HEK293 (cell line): ENCODE measurements around the gene SLC29A3.

ENCODE experiments used
- MZF1 ChIP-seq: fragments of 450-650 bp; formaldehyde crosslinking; IDR thresholded peaks from 2 replicates; pipeline ENCODE4 v1.5.1; 2017; ENCODE audit warnings: missing biosample characterization, missing genetic modification characterization, borderline replicate concordance
- ZBTB1 ChIP-seq: fragments of 450-650 bp; formaldehyde crosslinking; IDR thresholded peaks from 2 replicates; pipeline ENCODE4 v1.5.1; 2016; ENCODE audit warnings: missing biosample characterization, missing genetic modification characterization
- ZNF121 ChIP-seq: fragments of 450-650 bp; formaldehyde crosslinking; IDR thresholded peaks from 2 replicates; pipeline ENCODE4 v1.5.1; 2016; ENCODE audit warnings: missing biosample characterization, missing genetic modification characterization
- TF ChIP-seq, protein P1 (sequence below): fragments of 450-650 bp; formaldehyde crosslinking; IDR thresholded peaks from 2 replicates; pipeline ENCODE4 v1.5.1; 2016; ENCODE audit warnings: missing biosample characterization, missing genetic modification characterization
- TF ChIP-seq, protein P2 (sequence below): fragments of 450-650 bp; formaldehyde crosslinking; IDR thresholded peaks from 2 replicates; pipeline ENCODE4 v1.5.1; 2016; ENCODE audit warnings: missing biosample characterization, missing genetic modification characterization
- TF ChIP-seq, protein P3 (sequence below): fragments of 450-650 bp; formaldehyde crosslinking; IDR thresholded peaks from 2 replicates; pipeline ENCODE4 v1.5.1; 2016; ENCODE audit warnings: missing biosample characterization, missing genetic modification characterization

DNA sequence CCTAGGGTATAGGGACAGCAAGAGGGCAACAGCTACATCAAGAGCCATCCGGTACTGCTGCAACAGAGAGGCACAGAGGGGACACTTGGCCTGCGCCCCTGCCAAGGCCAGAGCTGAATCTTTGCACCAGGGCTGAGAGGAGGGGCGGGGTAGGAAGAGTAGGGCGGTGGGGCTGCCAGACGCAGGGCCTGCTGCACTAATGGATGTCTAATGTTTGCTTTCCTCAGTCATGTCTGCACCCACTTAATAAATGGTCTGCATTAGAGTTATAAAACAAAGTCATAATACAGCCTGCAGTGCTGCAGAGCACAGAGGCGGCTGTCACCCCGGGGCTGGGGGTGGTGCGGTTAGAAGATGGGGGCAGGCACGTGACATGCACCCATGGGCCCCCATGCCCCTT is 42.2 kb upstream of the SLC29A3 start:
- TF ChIP-seq, protein P1, sequence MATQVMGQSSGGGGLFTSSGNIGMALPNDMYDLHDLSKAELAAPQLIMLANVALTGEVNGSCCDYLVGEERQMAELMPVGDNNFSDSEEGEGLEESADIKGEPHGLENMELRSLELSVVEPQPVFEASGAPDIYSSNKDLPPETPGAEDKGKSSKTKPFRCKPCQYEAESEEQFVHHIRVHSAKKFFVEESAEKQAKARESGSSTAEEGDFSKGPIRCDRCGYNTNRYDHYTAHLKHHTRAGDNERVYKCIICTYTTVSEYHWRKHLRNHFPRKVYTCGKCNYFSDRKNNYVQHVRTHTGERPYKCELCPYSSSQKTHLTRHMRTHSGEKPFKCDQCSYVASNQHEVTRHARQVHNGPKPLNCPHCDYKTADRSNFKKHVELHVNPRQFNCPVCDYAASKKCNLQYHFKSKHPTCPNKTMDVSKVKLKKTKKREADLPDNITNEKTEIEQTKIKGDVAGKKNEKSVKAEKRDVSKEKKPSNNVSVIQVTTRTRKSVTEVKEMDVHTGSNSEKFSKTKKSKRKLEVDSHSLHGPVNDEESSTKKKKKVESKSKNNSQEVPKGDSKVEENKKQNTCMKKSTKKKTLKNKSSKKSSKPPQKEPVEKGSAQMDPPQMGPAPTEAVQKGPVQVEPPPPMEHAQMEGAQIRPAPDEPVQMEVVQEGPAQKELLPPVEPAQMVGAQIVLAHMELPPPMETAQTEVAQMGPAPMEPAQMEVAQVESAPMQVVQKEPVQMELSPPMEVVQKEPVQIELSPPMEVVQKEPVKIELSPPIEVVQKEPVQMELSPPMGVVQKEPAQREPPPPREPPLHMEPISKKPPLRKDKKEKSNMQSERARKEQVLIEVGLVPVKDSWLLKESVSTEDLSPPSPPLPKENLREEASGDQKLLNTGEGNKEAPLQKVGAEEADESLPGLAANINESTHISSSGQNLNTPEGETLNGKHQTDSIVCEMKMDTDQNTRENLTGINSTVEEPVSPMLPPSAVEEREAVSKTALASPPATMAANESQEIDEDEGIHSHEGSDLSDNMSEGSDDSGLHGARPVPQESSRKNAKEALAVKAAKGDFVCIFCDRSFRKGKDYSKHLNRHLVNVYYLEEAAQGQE (tag by site-specific recombination), result no peak
- no peak for TF ChIP-seq ZNF121
- TF ChIP-seq, protein P2, sequence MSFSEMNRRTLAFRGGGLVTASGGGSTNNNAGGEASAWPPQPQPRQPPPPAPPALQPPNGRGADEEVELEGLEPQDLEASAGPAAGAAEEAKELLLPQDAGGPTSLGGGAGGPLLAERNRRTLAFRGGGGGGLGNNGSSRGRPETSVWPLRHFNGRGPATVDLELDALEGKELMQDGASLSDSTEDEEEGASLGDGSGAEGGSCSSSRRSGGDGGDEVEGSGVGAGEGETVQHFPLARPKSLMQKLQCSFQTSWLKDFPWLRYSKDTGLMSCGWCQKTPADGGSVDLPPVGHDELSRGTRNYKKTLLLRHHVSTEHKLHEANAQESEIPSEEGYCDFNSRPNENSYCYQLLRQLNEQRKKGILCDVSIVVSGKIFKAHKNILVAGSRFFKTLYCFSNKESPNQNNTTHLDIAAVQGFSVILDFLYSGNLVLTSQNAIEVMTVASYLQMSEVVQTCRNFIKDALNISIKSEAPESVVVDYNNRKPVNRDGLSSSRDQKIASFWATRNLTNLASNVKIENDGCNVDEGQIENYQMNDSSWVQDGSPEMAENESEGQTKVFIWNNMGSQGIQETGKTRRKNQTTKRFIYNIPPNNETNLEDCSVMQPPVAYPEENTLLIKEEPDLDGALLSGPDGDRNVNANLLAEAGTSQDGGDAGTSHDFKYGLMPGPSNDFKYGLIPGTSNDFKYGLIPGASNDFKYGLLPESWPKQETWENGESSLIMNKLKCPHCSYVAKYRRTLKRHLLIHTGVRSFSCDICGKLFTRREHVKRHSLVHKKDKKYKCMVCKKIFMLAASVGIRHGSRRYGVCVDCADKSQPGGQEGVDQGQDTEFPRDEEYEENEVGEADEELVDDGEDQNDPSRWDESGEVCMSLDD (tag by site-specific recombination), result no peak
- TF ChIP-seq, protein P3, sequence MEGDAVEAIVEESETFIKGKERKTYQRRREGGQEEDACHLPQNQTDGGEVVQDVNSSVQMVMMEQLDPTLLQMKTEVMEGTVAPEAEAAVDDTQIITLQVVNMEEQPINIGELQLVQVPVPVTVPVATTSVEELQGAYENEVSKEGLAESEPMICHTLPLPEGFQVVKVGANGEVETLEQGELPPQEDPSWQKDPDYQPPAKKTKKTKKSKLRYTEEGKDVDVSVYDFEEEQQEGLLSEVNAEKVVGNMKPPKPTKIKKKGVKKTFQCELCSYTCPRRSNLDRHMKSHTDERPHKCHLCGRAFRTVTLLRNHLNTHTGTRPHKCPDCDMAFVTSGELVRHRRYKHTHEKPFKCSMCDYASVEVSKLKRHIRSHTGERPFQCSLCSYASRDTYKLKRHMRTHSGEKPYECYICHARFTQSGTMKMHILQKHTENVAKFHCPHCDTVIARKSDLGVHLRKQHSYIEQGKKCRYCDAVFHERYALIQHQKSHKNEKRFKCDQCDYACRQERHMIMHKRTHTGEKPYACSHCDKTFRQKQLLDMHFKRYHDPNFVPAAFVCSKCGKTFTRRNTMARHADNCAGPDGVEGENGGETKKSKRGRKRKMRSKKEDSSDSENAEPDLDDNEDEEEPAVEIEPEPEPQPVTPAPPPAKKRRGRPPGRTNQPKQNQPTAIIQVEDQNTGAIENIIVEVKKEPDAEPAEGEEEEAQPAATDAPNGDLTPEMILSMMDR (tag by site-specific recombination), result no peak
- no peak for TF ChIP-seq ZBTB1 (tag by site-specific recombination)
- no peak for TF ChIP-seq MZF1 (tag by site-specific recombination)
